IMR-90 (cell line): Measurements from ENCODE around the gene MRPL28. TPM values are rescaled to one million over a fixed set of nuclear protein-coding genes. Genes with fewer than 3 reads are reported as not detected.

ENCODE experiments used
- ATAC-seq: fragments of 200-7000 bp; cut with Tn5 transposase; 2 replicates; pipeline ENCODE4 v1.9.1; 2020; ENCODE audit warnings: low read depth, mild to moderate bottlenecking, moderate library complexity
- BruUV-seq: library from RNA; stranded (reverse); fragments of 400-500 nt; replicated peaks from 2 replicates; lab custom pipeline; 2021; lab: Mats Ljungman, UMichigan
- CTCF ChIA-PET: fragments of 300-600 bp; formaldehyde crosslinking; extraction: SDS; loops from one replicate; lab custom pipeline; 2021; ENCODE audit warnings: antibody characterized with exemption; lab: Yijun Ruan, JAX
- POLR2A ChIA-PET: fragments of 300-600 bp; sonication (Branson Sonifier 250); formaldehyde crosslinking; loops from one replicate; lab custom pipeline; 2022; ENCODE audit warnings: antibody characterized with exemption; ENCODE audit not compliant: unreplicated experiment; lab: Charles Lee
- DNase-seq: peaks from one replicate; pipeline ENCODE4 v3.0.0; 2013
- H2AFZ ChIP-seq: replicated peaks from 2 replicates; pipeline ENCODE3; 2013; ENCODE audit warnings: low read length, mild to moderate bottlenecking; ENCODE audit not compliant: poor library complexity
- H2AK5ac ChIP-seq: 2 replicates; pipeline ENCODE4 v1.6.1; 2013; ENCODE audit warnings: low read depth, low read length, inconsistent platforms
- H2AK9ac ChIP-seq: replicated peaks from 2 replicates; pipeline ENCODE3; 2013; ENCODE audit warnings: mild to moderate bottlenecking, low read depth, low read length, moderate library complexity; ENCODE audit not compliant: poor library complexity
- H2BK120ac ChIP-seq: 2 replicates; pipeline ENCODE4 v1.6.1; 2013; ENCODE audit warnings: low read depth, low read length, inconsistent platforms
- H2BK15ac ChIP-seq: 3 replicates; pipeline ENCODE4 v1.6.1; 2013; ENCODE audit warnings: low read depth, low read length, inconsistent platforms
- H2BK20ac ChIP-seq: 2 replicates; pipeline ENCODE4 v1.6.1; 2013; ENCODE audit warnings: low read depth, mild to moderate bottlenecking, inconsistent platforms, low read length, moderate library complexity
- H2BK5ac ChIP-seq: 2 replicates; pipeline ENCODE4 v1.6.1; 2013; ENCODE audit warnings: mild to moderate bottlenecking, low read depth, low read length, inconsistent platforms; ENCODE audit not compliant: poor library complexity, severe bottlenecking
- H3K14ac ChIP-seq: replicated peaks from 2 replicates; pipeline ENCODE4 v1.6.1; 2013; ENCODE audit warnings: low read depth, low read length, inconsistent platforms
- H3K18ac ChIP-seq: 2 replicates; pipeline ENCODE4 v1.6.1; 2013; ENCODE audit warnings: low read depth, low read length, control low read depth
- H3K23ac ChIP-seq: 2 replicates; pipeline ENCODE4 v1.6.1; 2013; ENCODE audit warnings: low read depth, low read length, inconsistent platforms
- H3K27ac ChIP-seq: 2 replicates; pipeline ENCODE4 v1.5.1; 2013; ENCODE audit warnings: mild to moderate bottlenecking, control low read depth, low read length; ENCODE audit not compliant: insufficient read depth
- H3K27me3 ChIP-seq: 2 replicates; pipeline ENCODE4 v1.6.1; 2013; ENCODE audit warnings: low read length; ENCODE audit not compliant: control insufficient read depth, insufficient read depth
- H3K36me3 ChIP-seq: 2 replicates; pipeline ENCODE4 v1.6.1; 2013; ENCODE audit warnings: low read length, mixed read lengths; ENCODE audit not compliant: control insufficient read depth, insufficient read depth
- H3K4ac ChIP-seq: 2 replicates; pipeline ENCODE4 v1.6.1; 2013; ENCODE audit warnings: low read depth, low read length, inconsistent platforms
- H3K4me1 ChIP-seq: 2 replicates; pipeline ENCODE4 v1.6.1; 2013; ENCODE audit warnings: low read length, mixed read lengths; ENCODE audit not compliant: control insufficient read depth, insufficient read depth
- H3K4me2 ChIP-seq: 2 replicates; pipeline ENCODE4 v1.6.1; 2013; ENCODE audit warnings: low read depth, mild to moderate bottlenecking, control low read depth, low read length, moderate library complexity
- H3K4me3 ChIP-seq: 2 replicates; pipeline ENCODE4 v1.5.1; 2013; ENCODE audit warnings: low read depth, mild to moderate bottlenecking, control low read depth, low read length, moderate library complexity; ENCODE audit not compliant: insufficient read depth
- H3K56ac ChIP-seq: 2 replicates; pipeline ENCODE4 v1.6.1; 2013; ENCODE audit warnings: low read length, inconsistent platforms; ENCODE audit not compliant: insufficient read depth; ENCODE audit errors: extremely low read depth
- H3K79me1 ChIP-seq, 2 experiments: 2 replicates each; pipeline ENCODE4 v1.6.1; 2013; ENCODE audit warnings: low read length in 2 of 2, inconsistent platforms in 1 of 2, low read depth in 1 of 2
- H3K9ac ChIP-seq: 2 replicates; pipeline ENCODE4 v1.6.1; 2013; ENCODE audit warnings: low read depth, low read length, control low read depth
- H3K9me1 ChIP-seq: 2 replicates; pipeline ENCODE4 v1.6.1; 2013; ENCODE audit warnings: low read length, inconsistent platforms; ENCODE audit not compliant: insufficient read depth
- H3K9me3 ChIP-seq: 2 replicates; pipeline ENCODE4 v1.6.1; 2013; ENCODE audit warnings: low read length; ENCODE audit not compliant: control insufficient read depth, insufficient read depth
- H4K20me1 ChIP-seq: 2 replicates; pipeline ENCODE4 v1.6.1; 2013; ENCODE audit warnings: low read length, inconsistent platforms; ENCODE audit not compliant: insufficient read depth
- H4K5ac ChIP-seq: 2 replicates; pipeline ENCODE4 v1.6.1; 2013; ENCODE audit warnings: mild to moderate bottlenecking, low read depth, low read length, control low read depth
- H4K8ac ChIP-seq, 2 experiments: 2 replicates each; pipeline ENCODE4 v1.6.1; 2013; ENCODE audit warnings: low read depth in 2 of 2, low read length in 2 of 2, control low read depth in 1 of 2, inconsistent platforms in 1 of 2
- H4K91ac ChIP-seq: 2 replicates; pipeline ENCODE4 v1.6.1; 2013; ENCODE audit warnings: low read depth, low read length, inconsistent platforms; ENCODE audit not compliant: insufficient read depth
- BHLHE40 ChIP-seq: fragments of 150-350 bp; IDR thresholded peaks from 2 replicates; pipeline ENCODE4 v1.6.1; 2016; ENCODE audit warnings: mild to moderate bottlenecking, low read depth, low read length
- CEBPB ChIP-seq: IDR thresholded peaks from 2 replicates; pipeline ENCODE4 v1.6.1; 2012; ENCODE audit warnings: low read depth, low read length, improper control_type of control experiment
- CHD1 ChIP-seq: IDR thresholded peaks from 2 replicates; pipeline ENCODE4 v1.6.1; 2012; ENCODE audit warnings: low read depth, low read length, improper control_type of control experiment
- CTCF ChIP-seq: conservative IDR thresholded peaks from 2 replicates; pipeline ENCODE4 v1.5.1; 2012; ENCODE audit warnings: mild to moderate bottlenecking, low read depth, low read length, improper control_type of control experiment
- FOS ChIP-seq: fragments of 150-350 bp; IDR thresholded peaks from 2 replicates; pipeline ENCODE4 v1.6.1; 2016; ENCODE audit warnings: low read depth, low read length
- MXI1 ChIP-seq: IDR thresholded peaks from 2 replicates; pipeline ENCODE4 v1.6.1; 2012; ENCODE audit warnings: low read depth, mild to moderate bottlenecking, low read length, moderate library complexity, borderline replicate concordance
- RFX5 ChIP-seq: IDR thresholded peaks from 2 replicates; pipeline ENCODE4 v1.8.0; 2012; ENCODE audit warnings: low read depth, mild to moderate bottlenecking, low read length, moderate library complexity
- SMC3 ChIP-seq: fragments of 150-350 bp; IDR thresholded peaks from 2 replicates; pipeline ENCODE4 v1.6.1; 2016; ENCODE audit warnings: low read depth, mild to moderate bottlenecking, antibody characterized with exemption, low read length, moderate library complexity
- WGBS, 2 experiments: methylation state at CpG; one replicate each; pipeline versions ENCODE4 v1.1.5 to v1.1.7; 2013; ENCODE audit warnings: missing lambda C conversion rate in 2 of 2; ENCODE audit not compliant: insufficient read length in 1 of 2; ENCODE audit errors: extremely low coverage in 2 of 2; 5-methylcytosine and 5-hydroxymethylcytosine counted together
- dilution Hi-C: fragments of 300-500 bp; cut with HindIII; formaldehyde crosslinking; loops from one replicate; pipeline ENCODE4 v1.14.3; 2018; ENCODE audit warnings: low sequenced_read_pairs; ENCODE audit not compliant: unreplicated experiment
- in situ Hi-C: fragments of 300-500 bp; cut with MboI; formaldehyde crosslinking; loops from 3 replicates; pipeline ENCODE4 v1.14.3; 2019; ENCODE audit warnings: low sequenced_read_pairs, inconsistent platforms, mixed read lengths
- intact Hi-C: fragments of 100-400 bp; cut with micrococcal nuclease; formaldehyde crosslinking; loops from 2 replicates; pipeline ENCODE4 v1.10.0; 2022
- polyA plus RNA-seq, 3 experiments: library from polyadenylated mRNA; depleted of rRNA; stranded (reverse); fragments of >200 nt; gene quantifications; 2 replicates each; pipeline ENCODE4 v1.2.3, GENCODE V29; 2012; ENCODE audit warnings: low replicate concordance in 1 of 3
- total RNA-seq: library from RNA; depleted of rRNA; stranded (reverse); fragments of >200 nt; gene quantifications from 2 replicates; pipeline ENCODE4 v1.2.3, GENCODE V29; 2012
- TF ChIP-seq, protein P1 (sequence below): fragments of 150-350 bp; IDR thresholded peaks from 2 replicates; pipeline ENCODE4 v1.6.1; 2016; ENCODE audit warnings: low read depth, mild to moderate bottlenecking, low read length, moderate library complexity, borderline replicate concordance
- TF ChIP-seq, protein P2 (sequence below): fragments of 150-350 bp; IDR thresholded peaks from 2 replicates; pipeline ENCODE4 v1.6.1; 2017; ENCODE audit warnings: mild to moderate bottlenecking, antibody characterized with exemption, low read length, low read depth

MRPL28 gene
- total and polyA plus RNA-seq, 2 of the 4 experiments (the other 2 are of a cell fraction): 104 to 181 TPM

DNA sequence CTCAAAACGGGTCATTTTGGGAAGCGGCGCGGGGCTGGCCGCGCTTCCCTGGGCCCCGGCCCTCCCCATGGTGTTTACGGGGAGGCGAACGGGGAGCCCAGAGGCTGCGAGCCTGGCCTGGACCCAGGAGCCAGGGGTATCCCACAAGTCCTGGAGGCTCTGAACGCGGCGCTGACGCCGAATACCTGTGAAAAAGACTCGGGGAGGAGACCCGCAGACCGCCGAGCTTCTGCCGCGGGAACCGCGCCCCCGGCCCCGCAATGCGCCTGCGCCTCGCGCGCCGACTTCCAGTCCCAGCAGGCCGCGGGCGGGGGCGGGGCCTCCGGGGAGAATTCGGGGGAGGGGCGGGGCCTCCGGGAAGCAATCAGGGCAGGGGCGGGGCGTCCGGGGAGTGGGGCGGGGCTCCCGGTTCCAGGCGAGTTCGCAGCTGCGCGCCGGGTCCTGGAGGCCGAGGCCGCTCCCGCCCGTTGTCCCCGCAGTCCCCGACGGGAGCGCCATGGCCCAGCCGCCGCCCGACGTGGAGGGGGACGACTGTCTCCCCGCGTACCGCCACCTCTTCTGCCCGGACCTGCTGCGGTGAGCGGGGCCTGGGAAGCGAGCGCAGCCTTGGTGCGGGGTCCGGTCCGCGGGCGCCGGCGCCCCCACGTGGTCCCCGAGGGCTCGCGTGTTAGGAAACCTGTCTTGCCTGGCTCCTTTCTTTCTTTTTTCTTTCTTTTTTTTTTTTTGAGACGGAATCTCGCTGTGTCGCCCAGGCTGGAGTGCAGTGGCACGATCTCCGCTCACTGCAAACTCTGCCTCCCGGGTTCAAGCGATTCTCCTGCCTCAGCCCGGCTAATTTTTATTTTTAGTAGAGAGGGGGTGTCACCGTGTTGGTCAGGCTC, 31.4 kb upstream of the MRPL28 start, which contains the start of gene DECR2 (continued):
- TF ChIP-seq RFX5: no peak
- TF ChIP-seq CEBPB: no peak

DNA sequence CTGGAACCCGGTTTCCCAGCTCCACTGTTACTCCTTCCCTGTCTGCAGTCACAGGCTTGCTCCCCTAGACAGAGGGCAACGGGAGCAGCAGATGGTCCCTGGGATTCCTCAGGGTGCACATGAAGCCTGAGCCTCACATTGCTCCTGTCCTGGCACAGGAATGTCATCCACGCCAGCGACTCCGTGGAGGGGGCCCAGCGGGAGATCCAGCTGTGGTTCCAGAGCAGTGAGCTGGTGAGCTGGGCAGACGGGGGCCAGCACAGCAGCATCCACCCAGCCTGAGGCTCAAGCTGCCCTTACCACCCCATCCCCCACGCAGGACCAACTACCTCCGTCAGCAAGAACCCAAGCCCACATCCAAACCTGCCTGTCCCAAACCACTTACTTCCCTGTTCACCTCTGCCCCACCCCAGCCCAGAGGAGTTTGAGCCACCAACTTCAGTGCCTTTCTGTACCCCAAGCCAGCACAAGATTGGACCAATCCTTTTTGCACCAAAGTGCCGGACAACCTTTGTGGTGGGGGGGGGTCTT, 29.8 kb upstream of the MRPL28 start:
- no peak overlapping the region for H4K5ac ChIP-seq
- H3K79me1 ChIP-seq: peaks cover 4 to 43% of the 10 kb centered on the region in 2 experiments
- no peak overlapping the region for H2BK15ac ChIP-seq
- 87% methylated on average over 6 of the region's 10 CpGs; no CpG with 5 or more reads in 1 of the 2 experiments for WGBS, 2 experiments
- H2AK5ac ChIP-seq: no peak overlapping the region
- no peak overlapping the region for H3K18ac ChIP-seq
- H2AK9ac ChIP-seq: peak overlapping the region; percentile 38
- H3K36me3 ChIP-seq: peaks cover 19% of the 10 kb centered on the region
- H3K27me3 ChIP-seq: no peaks in the 10 kb centered on the region
- no peak overlapping the region for H3K56ac ChIP-seq
- POLR2A ChIA-PET: no interaction called here
- CTCF ChIA-PET: interaction anchor here (0.6 kb wide), 1 partner anchor 13 kb away, joined by 5 read pairs; no protein-coding TSS in a partner anchor
- no peak overlapping the region for H2BK120ac ChIP-seq
- no peak overlapping the region for H3K14ac ChIP-seq
- no peaks in the 10 kb centered on the region for H3K9me3 ChIP-seq
- DNase-seq (no peak), ATAC-seq (no peak)
- in situ Hi-C loops (no loop called here), dilution Hi-C loops (no loop called here), intact Hi-C loops (loop anchor here (5.0 kb wide), 1 partner anchor 127 kb away; the partner anchor contains the start of gene CAPN15)
- no peak for TF ChIP-seq MXI1
- TF ChIP-seq, protein P1, sequence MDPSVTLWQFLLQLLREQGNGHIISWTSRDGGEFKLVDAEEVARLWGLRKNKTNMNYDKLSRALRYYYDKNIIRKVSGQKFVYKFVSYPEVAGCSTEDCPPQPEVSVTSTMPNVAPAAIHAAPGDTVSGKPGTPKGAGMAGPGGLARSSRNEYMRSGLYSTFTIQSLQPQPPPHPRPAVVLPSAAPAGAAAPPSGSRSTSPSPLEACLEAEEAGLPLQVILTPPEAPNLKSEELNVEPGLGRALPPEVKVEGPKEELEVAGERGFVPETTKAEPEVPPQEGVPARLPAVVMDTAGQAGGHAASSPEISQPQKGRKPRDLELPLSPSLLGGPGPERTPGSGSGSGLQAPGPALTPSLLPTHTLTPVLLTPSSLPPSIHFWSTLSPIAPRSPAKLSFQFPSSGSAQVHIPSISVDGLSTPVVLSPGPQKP: no peak
- TF ChIP-seq, protein P2, sequence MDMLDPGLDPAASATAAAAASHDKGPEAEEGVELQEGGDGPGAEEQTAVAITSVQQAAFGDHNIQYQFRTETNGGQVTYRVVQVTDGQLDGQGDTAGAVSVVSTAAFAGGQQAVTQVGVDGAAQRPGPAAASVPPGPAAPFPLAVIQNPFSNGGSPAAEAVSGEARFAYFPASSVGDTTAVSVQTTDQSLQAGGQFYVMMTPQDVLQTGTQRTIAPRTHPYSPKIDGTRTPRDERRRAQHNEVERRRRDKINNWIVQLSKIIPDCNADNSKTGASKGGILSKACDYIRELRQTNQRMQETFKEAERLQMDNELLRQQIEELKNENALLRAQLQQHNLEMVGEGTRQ: no peak
- no peak for TF ChIP-seq BHLHE40
- TF ChIP-seq CTCF: no peak
- TF ChIP-seq FOS: no peak
- TF ChIP-seq RFX5: no peak
- TF ChIP-seq CHD1: no peak
- TF ChIP-seq SMC3: no peak
- no peak overlapping the region for H2BK5ac ChIP-seq
- no peak overlapping the region; the same call in 1 of the 2 replicates for H3K4me3 ChIP-seq
- H2BK20ac ChIP-seq: no peak overlapping the region
- H4K91ac ChIP-seq: no peak overlapping the region; the same call in 1 of the 2 replicates
- H3K4me1 ChIP-seq: peaks cover 4% of the 10 kb centered on the region
- H3K4me2 ChIP-seq: peak overlapping the region; percentile 79; the same call in 1 of the 2 replicates
- H3K23ac ChIP-seq: peak overlapping the region; percentile 79
- H3K9ac ChIP-seq: no peak overlapping the region
- H3K9me1 ChIP-seq: 0 out of 2 replicates have a peak, but pooled peaks cover 7% of the 10 kb centered on the region
- TSS peak; percentile 89 for BruUV-seq
- H3K27ac ChIP-seq: no peak overlapping the region
- no peak overlapping the region for H2AFZ ChIP-seq
- H4K8ac ChIP-seq: no peak overlapping the region
- H3K4ac ChIP-seq: peak overlapping the region; percentile 19; the same call in 1 of the 2 replicates
- peaks cover 15% of the 10 kb centered on the region; the same call in 1 of the 2 replicates for H4K20me1 ChIP-seq
